Liver (tissue), 9 donors: ENCODE measurements around the gene MICU1. TPM values are rescaled to one million over a fixed set of nuclear protein-coding genes. Genes with fewer than 3 reads are reported as not detected.

Source experiments
- DNase-seq: peaks from one replicate; pipeline ENCODE4 v3.0.0-alpha.2; 2017; ENCODE audit warnings: low spot score
- H3K27ac ChIP-seq, 2 donors: one replicate each; pipeline ENCODE4 v1.7.0; 2013; ENCODE audit warnings: inconsistent platforms in 2 of 2, low read length in 2 of 2, control low read depth in 1 of 2, low read depth in 1 of 2, mild to moderate bottlenecking in 1 of 2
- H3K27me3 ChIP-seq, 4 donors: one replicate each; pipeline versions ENCODE4 v1.6.1 to v1.7.0; 2013; ENCODE audit warnings: low read length in 3 of 4, inconsistent platforms in 1 of 4, mild to moderate bottlenecking in 1 of 4, moderate library complexity in 1 of 4; ENCODE audit not compliant: control insufficient read depth in 4 of 4, insufficient read depth in 4 of 4
- H3K36me3 ChIP-seq, 4 donors: one replicate each; pipeline versions ENCODE4 v1.6.1 to v1.7.0; 2013; ENCODE audit warnings: low read length in 3 of 4, mild to moderate bottlenecking in 3 of 4, low read depth in 1 of 4, moderate library complexity in 1 of 4; ENCODE audit not compliant: control insufficient read depth in 4 of 4, insufficient read depth in 3 of 4
- H3K4me1 ChIP-seq, 4 donors: one replicate each; pipeline versions ENCODE4 v1.6.1 to v1.7.0; 2013; ENCODE audit warnings: low read length in 3 of 4, mild to moderate bottlenecking in 3 of 4, moderate library complexity in 1 of 4; ENCODE audit not compliant: control insufficient read depth in 4 of 4, insufficient read depth in 4 of 4
- H3K4me3 ChIP-seq, 3 donors: one replicate each; pipeline versions ENCODE4 v1.6.1 to v1.7.0; 2013; ENCODE audit warnings: low read length in 3 of 3, control low read depth in 1 of 3, low read depth in 1 of 3, mild to moderate bottlenecking in 1 of 3
- H3K9ac ChIP-seq, 2 donors: one replicate each; pipeline ENCODE4 v1.7.0; 2013; ENCODE audit warnings: low read length in 2 of 2, mild to moderate bottlenecking in 2 of 2, moderate library complexity in 2 of 2, control low read depth in 1 of 2, low read depth in 1 of 2
- H3K9me3 ChIP-seq, 4 donors: one replicate each; pipeline versions ENCODE4 v1.6.1 to v1.7.0; 2013; ENCODE audit warnings: low read length in 3 of 4; ENCODE audit not compliant: control insufficient read depth in 4 of 4
- FOXA2 ChIP-seq: IDR thresholded peaks from 2 replicates; pipeline ENCODE4 v1.6.1; 2016; ENCODE audit warnings: antibody characterized with exemption
- HNF4A ChIP-seq, 2 donors: conservative IDR thresholded peaks; 2 replicates each; pipeline ENCODE4 v1.6.1; 2016; ENCODE audit warnings: antibody characterized with exemption in 2 of 2, mild to moderate bottlenecking in 2 of 2
- JUND ChIP-seq, 2 donors: IDR thresholded peaks; 2 replicates each; pipeline ENCODE4 v1.6.1; 2016; ENCODE audit warnings: antibody characterized with exemption in 2 of 2
- MAX ChIP-seq: IDR thresholded peaks from 2 replicates; pipeline ENCODE4 v1.6.1; 2016; ENCODE audit warnings: antibody characterized with exemption
- RAD21 ChIP-seq, 2 donors: IDR thresholded peaks; 2 replicates each; pipeline ENCODE4 v1.6.1; 2016; ENCODE audit warnings: antibody characterized with exemption in 2 of 2, mild to moderate bottlenecking in 2 of 2
- RXRA ChIP-seq, 2 donors: IDR thresholded peaks; 2 replicates each; pipeline ENCODE4 v1.6.1; 2017 to 2018; ENCODE audit warnings: antibody characterized with exemption in 2 of 2, mild to moderate bottlenecking in 1 of 2
- SP1 ChIP-seq: IDR thresholded peaks from 2 replicates; pipeline ENCODE4 v1.6.1; 2018; ENCODE audit warnings: antibody characterized with exemption, mild to moderate bottlenecking
- TAF1 ChIP-seq: conservative IDR thresholded peaks from 2 replicates; pipeline ENCODE4 v1.6.1; 2016; ENCODE audit warnings: antibody characterized with exemption, mild to moderate bottlenecking
- YY1 ChIP-seq: IDR thresholded peaks from 2 replicates; pipeline ENCODE4 v1.6.1; 2016; ENCODE audit warnings: antibody characterized with exemption, mild to moderate bottlenecking
- WGBS: extraction: QIAGEN DNeasy Blood & Tissue Kit; methylation state at CpG from one replicate; pipeline ENCODE4 v1.1.7; 2013; 5-methylcytosine and 5-hydroxymethylcytosine counted together
- polyA plus RNA-seq, 2 donors: library from polyadenylated mRNA; stranded (reverse) in 1 of 2; unstranded in 1 of 2; fragments of 200-250 nt in 1 of 2; fragments of >200 nt in 1 of 2; fragmentation: Nextera tagmentation in 1 of 2; extraction: Ambion mirVana in 1 of 2; gene quantifications; one replicate each; pipeline versions ENCODE4 v1.2.1 to v1.2.3, GENCODE V29; 2013 to 2015
- total RNA-seq, 2 donors: library from RNA; depleted of rRNA; stranded (reverse); fragments of >200 nt; gene quantifications; one replicate each; pipeline ENCODE4 v1.2.3, GENCODE V29; 2014
- TF ChIP-seq, protein P1 (sequence below): IDR thresholded peaks from 2 replicates; pipeline ENCODE4 v1.6.1; 2016; ENCODE audit warnings: antibody characterized with exemption
- TF ChIP-seq, protein P2 (sequence below): IDR thresholded peaks from 2 replicates; pipeline ENCODE4 v1.6.1; 2016; ENCODE audit warnings: antibody characterized with exemption
- TF ChIP-seq, protein P3 (sequence below): IDR thresholded peaks from 2 replicates; pipeline ENCODE4 v1.6.1; 2016; ENCODE audit warnings: antibody characterized with exemption, mild to moderate bottlenecking
- donor health status: healthy.
- donor health status: healthy.
- donor health status: healthy.
- donor health status: healthy.
- donor health status: healthy.

MICU1 gene
- total and polyA plus RNA-seq, 4 donors, result 26.4 to 47.4 (median 32.1) TPM

DNA sequence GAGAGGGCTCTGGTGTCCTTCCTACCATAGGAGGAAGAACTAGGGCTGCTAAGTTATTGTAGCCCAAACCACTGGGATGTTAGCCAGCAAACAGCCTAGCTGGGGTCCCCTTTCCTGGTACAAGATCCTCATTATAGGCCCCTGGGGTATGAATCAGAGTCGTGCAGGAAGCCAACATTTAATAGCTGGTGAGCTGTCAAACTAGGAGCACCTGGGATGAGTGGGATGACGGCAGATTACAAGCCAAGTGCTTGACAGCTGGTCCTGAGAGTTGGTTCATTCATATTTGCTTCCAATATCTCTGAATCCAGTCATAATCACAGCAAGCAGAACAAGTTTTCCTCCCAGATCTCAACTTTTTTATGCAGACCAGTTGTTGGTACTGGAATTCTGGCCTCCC lies 246.1 kb downstream of the MICU1 start (continued):
- TF ChIP-seq, protein P1, sequence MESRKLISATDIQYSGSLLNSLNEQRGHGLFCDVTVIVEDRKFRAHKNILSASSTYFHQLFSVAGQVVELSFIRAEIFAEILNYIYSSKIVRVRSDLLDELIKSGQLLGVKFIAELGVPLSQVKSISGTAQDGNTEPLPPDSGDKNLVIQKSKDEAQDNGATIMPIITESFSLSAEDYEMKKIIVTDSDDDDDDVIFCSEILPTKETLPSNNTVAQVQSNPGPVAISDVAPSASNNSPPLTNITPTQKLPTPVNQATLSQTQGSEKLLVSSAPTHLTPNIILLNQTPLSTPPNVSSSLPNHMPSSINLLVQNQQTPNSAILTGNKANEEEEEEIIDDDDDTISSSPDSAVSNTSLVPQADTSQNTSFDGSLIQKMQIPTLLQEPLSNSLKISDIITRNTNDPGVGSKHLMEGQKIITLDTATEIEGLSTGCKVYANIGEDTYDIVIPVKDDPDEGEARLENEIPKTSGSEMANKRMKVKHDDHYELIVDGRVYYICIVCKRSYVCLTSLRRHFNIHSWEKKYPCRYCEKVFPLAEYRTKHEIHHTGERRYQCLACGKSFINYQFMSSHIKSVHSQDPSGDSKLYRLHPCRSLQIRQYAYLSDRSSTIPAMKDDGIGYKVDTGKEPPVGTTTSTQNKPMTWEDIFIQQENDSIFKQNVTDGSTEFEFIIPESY, result no peak
- TF ChIP-seq FOXA2, result no peak
- no peak for TF ChIP-seq HNF4A (conservative IDR thresholded peaks at IDR 0.05)
- TF ChIP-seq MAX, result no peak

DNA sequence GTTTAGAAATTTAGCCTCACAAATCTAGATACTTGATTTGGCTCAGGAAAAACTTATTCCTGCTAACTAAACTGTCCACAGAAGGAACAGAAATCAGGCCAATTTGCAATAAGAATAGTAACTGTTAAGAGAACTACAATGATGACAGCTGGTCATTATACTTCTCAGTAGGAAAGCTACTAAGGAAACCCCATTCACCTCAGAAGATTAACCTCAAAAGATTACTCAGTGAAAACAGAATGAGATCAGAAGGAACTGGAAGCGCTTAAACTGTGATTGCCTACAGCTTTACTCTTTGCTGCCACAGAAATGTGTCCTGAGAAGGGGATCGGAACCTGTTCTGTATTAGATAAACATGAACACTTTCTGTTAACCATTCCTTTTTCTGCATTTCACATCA lies 246.8 kb downstream of the MICU1 start:
- no peak overlapping the region for H3K4me3 ChIP-seq
- no peak for DNase-seq
- peaks cover 0 to 23% (median 17%) of the 10 kb centered on the region in 4 donors for H3K36me3 ChIP-seq
- H3K27me3 ChIP-seq, result no peaks in the 10 kb centered on the region
- no peak for TF ChIP-seq TAF1
- TF ChIP-seq RXRA (IDR thresholded peaks at IDR 0.05), result no peak
- TF ChIP-seq JUND (IDR thresholded peaks at IDR 0.05), result no peak
- TF ChIP-seq MAX, result no peak
- no peak for TF ChIP-seq YY1
- TF ChIP-seq, protein P2, sequence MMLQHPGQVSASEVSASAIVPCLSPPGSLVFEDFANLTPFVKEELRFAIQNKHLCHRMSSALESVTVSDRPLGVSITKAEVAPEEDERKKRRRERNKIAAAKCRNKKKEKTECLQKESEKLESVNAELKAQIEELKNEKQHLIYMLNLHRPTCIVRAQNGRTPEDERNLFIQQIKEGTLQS, result no peak
- TF ChIP-seq, protein P3, sequence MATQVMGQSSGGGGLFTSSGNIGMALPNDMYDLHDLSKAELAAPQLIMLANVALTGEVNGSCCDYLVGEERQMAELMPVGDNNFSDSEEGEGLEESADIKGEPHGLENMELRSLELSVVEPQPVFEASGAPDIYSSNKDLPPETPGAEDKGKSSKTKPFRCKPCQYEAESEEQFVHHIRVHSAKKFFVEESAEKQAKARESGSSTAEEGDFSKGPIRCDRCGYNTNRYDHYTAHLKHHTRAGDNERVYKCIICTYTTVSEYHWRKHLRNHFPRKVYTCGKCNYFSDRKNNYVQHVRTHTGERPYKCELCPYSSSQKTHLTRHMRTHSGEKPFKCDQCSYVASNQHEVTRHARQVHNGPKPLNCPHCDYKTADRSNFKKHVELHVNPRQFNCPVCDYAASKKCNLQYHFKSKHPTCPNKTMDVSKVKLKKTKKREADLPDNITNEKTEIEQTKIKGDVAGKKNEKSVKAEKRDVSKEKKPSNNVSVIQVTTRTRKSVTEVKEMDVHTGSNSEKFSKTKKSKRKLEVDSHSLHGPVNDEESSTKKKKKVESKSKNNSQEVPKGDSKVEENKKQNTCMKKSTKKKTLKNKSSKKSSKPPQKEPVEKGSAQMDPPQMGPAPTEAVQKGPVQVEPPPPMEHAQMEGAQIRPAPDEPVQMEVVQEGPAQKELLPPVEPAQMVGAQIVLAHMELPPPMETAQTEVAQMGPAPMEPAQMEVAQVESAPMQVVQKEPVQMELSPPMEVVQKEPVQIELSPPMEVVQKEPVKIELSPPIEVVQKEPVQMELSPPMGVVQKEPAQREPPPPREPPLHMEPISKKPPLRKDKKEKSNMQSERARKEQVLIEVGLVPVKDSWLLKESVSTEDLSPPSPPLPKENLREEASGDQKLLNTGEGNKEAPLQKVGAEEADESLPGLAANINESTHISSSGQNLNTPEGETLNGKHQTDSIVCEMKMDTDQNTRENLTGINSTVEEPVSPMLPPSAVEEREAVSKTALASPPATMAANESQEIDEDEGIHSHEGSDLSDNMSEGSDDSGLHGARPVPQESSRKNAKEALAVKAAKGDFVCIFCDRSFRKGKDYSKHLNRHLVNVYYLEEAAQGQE, result no peak
- no peak for TF ChIP-seq SP1
- no peak for TF ChIP-seq FOXA2
- TF ChIP-seq HNF4A (conservative IDR thresholded peaks at IDR 0.05), result no peak
- H3K9ac ChIP-seq, result no peak overlapping the region
- no peaks in the 10 kb centered on the region for H3K9me3 ChIP-seq
- no peak overlapping the region for H3K27ac ChIP-seq
- H3K4me1 ChIP-seq, result no peaks in the 10 kb centered on the region
- 96% methylated on average over 2 of the region's 2 CpGs for WGBS

DNA sequence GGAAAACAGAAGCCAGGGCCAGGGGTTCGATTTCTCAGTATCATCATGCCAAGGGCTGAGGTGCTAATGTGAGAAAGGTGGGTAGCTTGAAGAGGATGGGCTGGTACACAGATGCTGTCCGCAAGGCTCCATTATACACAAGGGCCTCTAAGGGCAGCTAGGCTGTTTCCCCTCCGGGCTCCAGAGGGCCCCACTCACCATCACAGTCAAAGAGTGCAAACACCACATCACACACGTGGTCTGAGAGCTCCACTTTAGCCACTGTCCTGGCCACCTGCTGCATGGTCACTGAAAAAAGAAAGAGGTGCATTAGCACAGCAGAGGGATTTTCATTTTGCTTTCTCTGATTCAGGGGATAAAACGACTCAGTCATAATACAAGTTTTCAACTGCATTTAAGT lies 250.3 kb downstream of the MICU1 start:
- WGBS, result 80% methylated on average over 5 of the region's 5 CpGs
- Histone ChIP-seq H3K36me3 (peaks cover 2 to 36% (median 24%) of the 10 kb centered on the region in 4 donors), H3K9me3 (no peaks in the 10 kb centered on the region), H3K9ac (no peak overlapping the region), H3K4me3 (no peak overlapping the region), H3K4me1 (no peaks in the 10 kb centered on the region), H3K27ac (no peak overlapping the region), H3K27me3 (no peaks in the 10 kb centered on the region)
- no peak for DNase-seq
- TF ChIP-seq YY1, result no peak
- TF ChIP-seq RAD21 (IDR thresholded peaks at IDR 0.05), result peak in 1 of 2 donors; percentile 54
